ENCODE measurements around the gene TMEM175. TPM values are rescaled to one million over a fixed set of nuclear protein-coding genes. Genes with fewer than 3 reads are reported as not detected.

Gene TMEM175
- total RNA-seq, 1 experiment from 2014 or later, result 18.8 TPM

GRCh38 chr4:1006856-1007255, 74.6 kb downstream of the TMEM175 start:
- CTCF ChIA-PET, result no interaction called here
- Mint-ChIP-seq H3K4me1 (ENCODE audit: low read depth, unreplicated experiment) (peaks cover 12% of the 10 kb centered on the region), H3K27ac (ENCODE audit: unreplicated experiment) (peak overlapping the region; percentile 54), H3K27me3 (ENCODE audit: unreplicated experiment) (peaks cover 34% of the 10 kb centered on the region), H3K4me3 (ENCODE audit: low read depth, unreplicated experiment) (no peak overlapping the region), H3K9me3 (ENCODE audit: low read depth, unreplicated experiment) (no peaks in the 10 kb centered on the region), H3K36me3 (ENCODE audit: insufficient read depth, unreplicated experiment) (peaks cover 25% of the 10 kb centered on the region)
- DNase-seq, result no peak
- no TSS peak for BruUV-seq (replicated peaks)
- intact Hi-C loops (cut with micrococcal nuclease; ENCODE audit: unreplicated experiment), result no loop called here
- TF ChIP-seq CTCF (IDR thresholded peaks at IDR 0.05; ENCODE audit: unreplicated experiment), result no peak

Other genes starting within 250 kb of the TMEM175 start
- gene SLC49A3, start 243.3 kb upstream of the TMEM175 start, total RNA-seq (2022), result 0.24 and 0.40 TPM in 2 replicates
- 29.5 and 30.0 TPM in 2 replicates for gene PCGF3, start 226.6 kb upstream of the TMEM175 start, total RNA-seq (2022)
- 0.42 and 0.93 TPM in 2 replicates for gene CPLX1, start 106.3 kb upstream of the TMEM175 start, total RNA-seq (2022)
- gene GAK, start 144 bp upstream of the TMEM175 start, total RNA-seq (2022), result 91.3 and 94.1 TPM in 2 replicates
- 8.8 and 11.8 TPM in 2 replicates for gene DGKQ, start 41.1 kb downstream of the TMEM175 start, total RNA-seq (2022)
- gene IDUA, start 54.6 kb downstream of the TMEM175 start, total RNA-seq (2022), result 36.9 and 38.8 TPM in 2 replicates
- 0.49 and 0.68 TPM in 2 replicates for gene SLC26A1, start 60.9 kb downstream of the TMEM175 start, total RNA-seq (2022)
- gene FGFRL1, start 79.2 kb downstream of the TMEM175 start, total RNA-seq (2022), result 36.8 and 43.2 TPM in 2 replicates
- gene RNF212, start 181.1 kb downstream of the TMEM175 start, total RNA-seq (2022), result not detected in 2 replicates
- 2.2 and 2.4 TPM in 2 replicates for gene SPON2, start 240.1 kb downstream of the TMEM175 start, total RNA-seq (2022)

All from Calu3 (cell line).